Measurements from ENCODE around the gene PPM1H.

GRCh38 chr12:62698701-62699101 lies 236.2 kb downstream of the PPM1H start:
- TF ChIP-seq CTCF (IDR thresholded peaks at IDR 0.05) (no peak), POLR2A (IDR thresholded peaks at IDR 0.05) (no peak), EP300 (IDR thresholded peaks at IDR 0.05) (no peak), POLR2AphosphoS5 (IDR thresholded peaks at IDR 0.05) (no peak)

Data from sigmoid colon (tissue), 4 donors.